ENCODE results near the gene SULT1A2.

DNA sequence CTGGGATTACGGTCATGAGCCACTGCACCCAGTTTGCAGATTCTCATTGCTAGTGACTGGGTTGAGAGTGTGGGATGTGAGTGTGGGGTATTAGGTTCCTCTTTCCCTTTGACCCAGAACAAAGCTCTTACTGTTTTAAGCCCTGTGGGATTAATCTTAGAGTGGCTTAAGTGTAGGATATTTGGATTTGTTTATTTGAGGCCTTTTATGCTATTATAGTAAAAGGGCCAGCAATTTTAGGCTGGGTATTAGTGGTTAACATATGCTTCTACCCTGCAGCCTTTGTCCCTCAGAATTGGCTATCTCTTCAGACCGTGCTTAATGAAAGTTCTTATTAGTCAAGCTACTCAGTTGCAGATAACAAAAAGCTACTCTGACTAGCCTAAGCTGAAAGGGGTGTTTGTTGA is 39.9 kb downstream of the SULT1A2 start:
- TF ChIP-seq, protein P1, sequence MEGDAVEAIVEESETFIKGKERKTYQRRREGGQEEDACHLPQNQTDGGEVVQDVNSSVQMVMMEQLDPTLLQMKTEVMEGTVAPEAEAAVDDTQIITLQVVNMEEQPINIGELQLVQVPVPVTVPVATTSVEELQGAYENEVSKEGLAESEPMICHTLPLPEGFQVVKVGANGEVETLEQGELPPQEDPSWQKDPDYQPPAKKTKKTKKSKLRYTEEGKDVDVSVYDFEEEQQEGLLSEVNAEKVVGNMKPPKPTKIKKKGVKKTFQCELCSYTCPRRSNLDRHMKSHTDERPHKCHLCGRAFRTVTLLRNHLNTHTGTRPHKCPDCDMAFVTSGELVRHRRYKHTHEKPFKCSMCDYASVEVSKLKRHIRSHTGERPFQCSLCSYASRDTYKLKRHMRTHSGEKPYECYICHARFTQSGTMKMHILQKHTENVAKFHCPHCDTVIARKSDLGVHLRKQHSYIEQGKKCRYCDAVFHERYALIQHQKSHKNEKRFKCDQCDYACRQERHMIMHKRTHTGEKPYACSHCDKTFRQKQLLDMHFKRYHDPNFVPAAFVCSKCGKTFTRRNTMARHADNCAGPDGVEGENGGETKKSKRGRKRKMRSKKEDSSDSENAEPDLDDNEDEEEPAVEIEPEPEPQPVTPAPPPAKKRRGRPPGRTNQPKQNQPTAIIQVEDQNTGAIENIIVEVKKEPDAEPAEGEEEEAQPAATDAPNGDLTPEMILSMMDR (IDR thresholded peaks at IDR 0.05; ENCODE audit: low read length): no peak
- TF ChIP-seq EZH2 (IDR thresholded peaks at IDR 0.05; ENCODE audit: borderline replicate concordance, low read length): no peak

Measured in OCI-LY1 (cell line).